KBM-7 (cell line): Measurements from ENCODE around the gene EFNA2.

Experiments used
- DNase-seq: peaks from one replicate; pipeline ENCODE4 v3.0.0-alpha.2; 2015
- in situ Hi-C: fragments of 300-500 bp; cut with MboI; formaldehyde crosslinking; loops from 2 replicates; pipeline ENCODE4 v1.14.3; 2020; ENCODE audit warnings: low sequenced_read_pairs, low pct_unique_long_range_greater_than_20kb, mixed read lengths

Gene EFNA2

DNA sequence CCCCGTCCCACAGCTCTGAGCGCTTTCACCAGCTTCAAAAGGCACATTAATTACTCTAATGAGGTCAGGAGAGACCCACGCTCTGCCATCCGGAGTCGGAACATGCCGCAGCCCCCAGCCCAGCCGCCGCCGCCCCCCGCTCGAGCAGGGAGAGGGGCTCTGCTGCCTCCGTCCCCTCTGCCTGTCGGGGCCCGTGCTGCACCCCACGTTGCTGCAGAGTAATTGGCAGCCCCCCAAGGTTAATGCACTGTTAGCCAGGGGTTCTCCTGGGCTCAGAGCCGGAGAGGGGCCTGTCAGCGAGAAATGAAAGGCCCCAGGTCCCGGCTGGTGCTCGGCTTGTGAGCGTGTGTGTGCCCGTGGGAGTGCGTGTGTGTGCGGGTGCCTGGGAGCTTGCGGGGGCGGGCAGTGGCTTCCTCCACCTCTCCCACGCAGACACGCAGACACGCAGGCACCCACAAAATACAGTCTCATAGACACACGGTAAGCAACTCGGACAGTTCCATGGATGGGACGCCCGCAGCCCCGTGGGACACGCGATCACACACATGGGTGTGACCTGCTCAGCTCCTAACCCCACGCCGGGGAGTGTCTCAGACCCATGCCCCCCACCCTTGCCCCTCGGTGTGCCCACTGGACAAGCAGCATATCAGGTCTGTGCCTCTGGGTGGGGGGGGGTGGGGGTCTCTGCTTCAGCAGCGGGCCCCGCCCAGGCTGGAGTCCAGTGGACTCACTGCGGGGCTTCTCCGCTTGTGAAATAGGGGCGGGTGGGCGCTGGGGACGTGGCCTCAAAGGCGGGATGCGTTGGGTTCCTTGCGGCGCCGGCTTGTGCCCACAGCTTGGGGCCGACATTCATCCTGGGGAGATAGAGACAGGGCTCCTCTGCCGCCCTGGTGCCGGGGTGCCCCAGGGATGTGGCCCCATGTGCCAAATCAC, 4.8 kb upstream of the EFNA2 start:
- in situ Hi-C loops: no loop called here
- no peak for DNase-seq

DNA sequence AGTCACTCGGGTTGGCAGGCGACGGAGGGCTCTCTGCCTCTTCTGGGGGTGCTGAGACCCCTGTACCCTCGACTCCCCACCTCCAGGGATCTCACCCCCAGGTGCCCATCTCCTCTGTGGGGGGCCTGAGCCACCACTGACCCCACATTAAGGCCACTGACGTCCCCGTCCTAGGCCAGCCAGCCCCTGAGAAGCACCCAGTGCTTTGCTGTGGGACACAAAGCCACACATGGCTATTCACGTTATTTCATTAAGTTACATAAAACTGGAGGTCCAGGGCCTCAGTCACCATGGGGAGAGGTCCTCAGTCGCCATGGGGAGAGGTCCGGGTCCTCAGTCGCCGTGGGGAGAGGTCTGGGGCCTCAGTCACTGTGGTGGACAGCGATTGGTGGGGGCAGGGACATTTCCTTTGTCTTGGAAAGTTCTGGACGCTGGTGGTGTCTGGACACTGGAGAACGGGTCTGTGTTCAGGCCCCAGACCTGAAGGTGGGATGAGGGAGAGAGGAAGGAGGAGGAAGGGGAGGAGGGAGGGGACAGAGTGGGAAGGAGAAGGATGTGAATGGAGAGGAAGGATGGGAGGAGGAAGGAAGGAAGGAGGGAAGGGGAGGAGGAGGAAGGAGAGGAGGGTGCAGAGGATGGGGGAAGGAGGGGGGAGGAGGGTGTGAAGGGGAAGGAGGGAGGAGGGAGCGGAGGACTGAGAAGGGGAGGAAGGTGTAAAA, 3.9 kb upstream of the EFNA2 start:
- in situ Hi-C loops: no loop called here

DNA sequence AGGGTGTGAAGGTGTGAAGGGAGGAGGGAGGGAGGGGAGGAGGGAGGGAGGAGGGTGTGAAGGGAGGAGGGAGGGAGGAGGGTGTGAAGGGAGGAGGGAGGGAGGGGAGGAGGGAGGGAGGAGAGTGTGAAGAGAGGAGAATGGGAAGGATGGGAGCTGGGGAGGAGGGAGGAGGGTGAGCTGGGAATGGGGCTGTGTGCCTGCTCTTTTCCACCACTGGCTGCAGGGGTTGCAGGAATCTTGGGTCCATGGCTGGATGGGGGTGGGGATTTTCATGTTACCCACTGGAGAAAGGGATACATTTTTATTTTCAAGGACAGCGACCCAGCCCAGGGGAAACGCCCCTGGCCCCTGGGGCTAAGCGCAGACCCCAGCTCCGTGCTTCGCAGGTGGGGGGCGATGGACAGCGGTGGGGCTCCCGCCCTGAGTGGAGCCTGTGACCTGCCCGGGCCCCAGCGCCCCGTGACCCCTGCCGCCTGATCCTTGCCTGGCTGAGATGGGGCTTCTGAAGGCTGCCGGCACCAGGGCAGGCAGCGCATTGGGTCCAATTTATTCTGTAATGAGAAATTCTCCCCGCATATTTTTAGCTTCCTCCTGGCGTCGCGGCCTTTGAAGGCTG, 3.0 kb upstream of the EFNA2 start:
- DNase-seq: no peak

More for the DNA sequence above, 3.9 kb upstream of the EFNA2 start:
- DNase-seq: no peak

DNA sequence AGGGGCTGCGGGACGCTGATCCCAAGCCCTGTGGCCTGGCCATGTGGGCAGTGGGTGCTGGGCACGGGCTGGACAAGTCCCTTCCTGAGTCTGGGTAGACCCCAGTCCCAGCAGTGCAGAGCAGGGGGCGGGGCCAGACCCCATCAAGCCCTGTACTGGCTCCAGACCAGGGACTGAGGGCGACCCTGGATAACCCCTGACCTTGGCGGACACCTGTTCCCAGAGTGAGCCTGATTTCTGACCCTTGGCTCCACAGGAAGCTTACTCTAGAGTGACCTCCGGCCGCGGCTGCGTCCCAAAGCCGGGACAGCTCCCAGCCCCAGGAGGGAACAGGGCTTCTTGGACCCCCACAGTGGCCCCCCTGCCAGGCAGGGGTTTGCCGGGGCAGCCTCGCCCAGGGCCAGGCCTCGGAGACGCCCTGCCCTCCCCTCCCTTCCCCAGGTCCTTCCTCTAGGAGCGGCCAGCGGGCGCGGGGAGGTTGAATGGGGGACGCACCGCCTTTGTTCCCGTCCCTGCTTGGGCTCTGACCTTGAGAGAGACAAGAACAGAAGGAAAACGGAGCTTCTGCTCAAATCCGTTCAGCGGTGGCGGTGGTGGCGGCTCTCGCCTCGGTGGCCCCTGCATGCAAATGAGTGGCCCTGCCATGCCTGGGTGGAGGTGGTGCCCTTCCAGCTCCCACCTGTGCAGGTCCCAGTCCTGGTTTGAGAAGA, 2.3 kb upstream of the EFNA2 start:
- in situ Hi-C loops: no loop called here
- no peak for DNase-seq

More for the DNA sequence above, 3.0 kb upstream of the EFNA2 start:
- in situ Hi-C loops: no loop called here

DNA sequence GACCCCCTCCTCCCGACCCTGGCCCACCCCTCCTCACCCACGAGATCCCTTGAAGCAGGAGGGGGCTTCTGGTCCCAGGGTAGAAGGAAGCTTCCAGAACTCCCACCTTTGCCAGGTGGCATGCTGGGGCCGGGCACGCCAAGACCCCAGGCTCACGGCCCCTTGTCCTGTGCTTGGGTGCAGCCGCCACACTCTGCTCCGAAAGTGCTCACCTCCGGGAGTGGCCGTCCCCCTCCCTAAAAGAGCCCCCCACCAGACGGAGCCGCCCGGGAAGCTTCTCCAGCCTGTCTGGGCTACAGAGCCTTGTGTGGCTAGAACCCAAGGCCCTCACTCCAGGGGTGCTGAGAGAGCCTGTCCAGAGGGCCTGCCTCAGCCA, 1.8 kb upstream of the EFNA2 start:
- no peak for DNase-seq
- in situ Hi-C loops: no loop called here

DNA sequence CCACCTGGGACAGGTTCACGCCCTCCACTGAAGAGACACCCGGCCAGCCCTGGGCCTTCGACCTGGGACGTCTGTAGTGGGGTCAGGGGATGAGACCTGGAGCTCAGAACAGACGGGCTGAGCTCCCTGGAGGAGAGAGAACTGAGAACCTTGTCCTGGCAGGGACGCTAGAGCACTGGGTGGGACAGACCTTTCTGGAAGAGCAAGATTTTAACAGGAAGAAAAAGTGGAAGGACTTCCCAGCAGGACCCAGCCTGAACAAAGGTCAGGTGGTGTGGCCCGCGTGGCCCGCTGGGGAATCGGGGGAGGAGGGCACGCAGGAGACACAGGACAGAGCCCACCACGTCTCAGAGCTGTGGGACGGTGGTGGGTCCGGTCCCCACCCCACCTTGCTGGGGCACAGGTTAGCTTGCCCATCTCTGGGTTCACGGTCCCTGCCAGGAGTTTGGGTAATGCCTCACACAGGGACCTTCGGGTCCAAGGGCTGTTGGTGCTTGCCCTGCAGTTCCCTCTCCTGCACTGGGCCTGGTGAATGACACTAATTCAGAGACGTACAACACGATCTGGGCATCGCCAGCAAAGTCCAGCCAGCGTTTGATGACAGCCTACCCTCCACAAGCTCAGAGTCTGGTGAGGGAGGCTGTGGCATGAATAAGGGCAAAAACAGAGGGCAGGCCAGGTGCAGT, 1.2 kb upstream of the EFNA2 start:
- in situ Hi-C loops: no loop called here
- no peak for DNase-seq

DNA sequence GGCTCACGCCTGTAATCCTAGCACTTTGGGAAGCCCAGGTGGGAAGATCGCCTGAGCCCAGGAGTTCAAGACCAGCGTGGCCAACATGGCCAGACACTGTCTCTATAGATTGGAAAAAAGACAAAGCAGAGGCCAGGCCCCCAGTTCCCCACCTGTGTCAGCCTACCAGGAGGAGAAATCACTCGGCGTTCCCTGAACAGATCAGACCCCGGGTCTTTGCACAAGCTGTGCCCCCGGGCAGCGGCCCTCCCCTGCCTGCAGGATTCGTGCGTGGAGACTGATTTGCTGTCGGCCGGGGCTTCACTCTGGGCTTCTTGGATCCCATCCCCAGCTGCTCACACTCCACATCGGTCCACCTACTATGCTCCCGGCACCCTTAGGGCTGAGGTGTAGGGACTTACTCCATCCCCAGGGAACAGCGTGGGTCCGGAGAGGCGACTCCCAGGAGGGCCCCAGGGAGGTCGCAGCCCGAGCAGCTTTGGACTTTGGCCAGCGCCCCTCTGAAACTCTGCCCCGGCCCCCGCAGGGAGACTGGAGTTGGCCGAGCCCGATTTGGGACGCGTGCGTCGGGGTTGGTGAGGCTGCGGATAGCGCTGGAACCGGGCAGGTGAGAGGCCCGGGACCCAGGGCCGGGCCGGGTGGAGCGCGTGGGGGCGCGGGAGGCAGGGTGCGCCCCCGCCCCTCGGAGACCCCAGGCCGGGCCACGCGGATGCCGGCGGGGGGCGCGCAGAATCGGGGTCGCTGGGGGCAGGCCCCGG, 515 bp upstream of the EFNA2 start:
- in situ Hi-C loops: no loop called here
- no peak for DNase-seq

DNA sequence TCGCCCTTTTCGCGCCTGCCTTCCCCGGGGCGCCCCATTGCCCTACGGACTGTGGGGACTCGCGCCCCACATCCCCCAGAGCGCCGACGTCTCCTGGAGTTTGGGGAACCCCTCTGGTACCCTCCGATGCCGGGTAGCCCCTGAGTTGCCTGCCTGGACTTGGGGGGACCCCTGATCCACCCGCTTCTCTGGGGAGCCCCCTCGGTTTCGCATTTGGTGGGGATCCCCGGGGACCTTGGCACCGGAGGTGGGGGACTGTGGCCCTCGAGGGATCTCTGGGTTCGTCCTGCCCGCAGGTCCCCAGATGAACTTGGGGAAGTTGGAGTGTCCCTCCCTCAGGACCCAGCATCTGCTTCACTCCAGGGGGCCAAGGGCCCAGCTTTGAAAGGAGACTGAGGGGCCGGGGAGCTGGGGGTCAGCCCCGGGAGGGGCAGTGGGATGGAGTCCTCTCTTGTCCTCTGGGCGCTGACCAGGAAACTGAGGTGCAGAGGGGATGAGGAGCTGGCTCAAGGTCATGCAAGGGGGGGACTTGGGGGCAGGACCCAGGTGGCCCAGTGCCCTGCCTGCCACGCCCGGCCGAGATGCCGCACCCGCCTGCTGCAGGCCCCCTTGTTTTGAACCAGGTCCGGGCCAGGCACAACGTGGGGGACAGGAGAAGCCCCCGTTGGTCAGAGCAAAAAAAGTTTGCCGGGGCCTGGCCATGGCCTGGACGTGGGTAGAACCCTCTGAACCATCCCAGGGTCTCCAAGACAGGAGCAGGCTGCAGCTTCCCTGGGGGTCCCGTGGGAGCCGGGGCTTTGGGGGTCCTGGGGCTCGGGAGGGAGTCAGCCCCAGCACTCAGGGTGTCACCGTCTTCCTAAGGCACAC, 1.0 kb downstream of the EFNA2 start:
- DNase-seq: no peak
- in situ Hi-C loops: no loop called here

DNA sequence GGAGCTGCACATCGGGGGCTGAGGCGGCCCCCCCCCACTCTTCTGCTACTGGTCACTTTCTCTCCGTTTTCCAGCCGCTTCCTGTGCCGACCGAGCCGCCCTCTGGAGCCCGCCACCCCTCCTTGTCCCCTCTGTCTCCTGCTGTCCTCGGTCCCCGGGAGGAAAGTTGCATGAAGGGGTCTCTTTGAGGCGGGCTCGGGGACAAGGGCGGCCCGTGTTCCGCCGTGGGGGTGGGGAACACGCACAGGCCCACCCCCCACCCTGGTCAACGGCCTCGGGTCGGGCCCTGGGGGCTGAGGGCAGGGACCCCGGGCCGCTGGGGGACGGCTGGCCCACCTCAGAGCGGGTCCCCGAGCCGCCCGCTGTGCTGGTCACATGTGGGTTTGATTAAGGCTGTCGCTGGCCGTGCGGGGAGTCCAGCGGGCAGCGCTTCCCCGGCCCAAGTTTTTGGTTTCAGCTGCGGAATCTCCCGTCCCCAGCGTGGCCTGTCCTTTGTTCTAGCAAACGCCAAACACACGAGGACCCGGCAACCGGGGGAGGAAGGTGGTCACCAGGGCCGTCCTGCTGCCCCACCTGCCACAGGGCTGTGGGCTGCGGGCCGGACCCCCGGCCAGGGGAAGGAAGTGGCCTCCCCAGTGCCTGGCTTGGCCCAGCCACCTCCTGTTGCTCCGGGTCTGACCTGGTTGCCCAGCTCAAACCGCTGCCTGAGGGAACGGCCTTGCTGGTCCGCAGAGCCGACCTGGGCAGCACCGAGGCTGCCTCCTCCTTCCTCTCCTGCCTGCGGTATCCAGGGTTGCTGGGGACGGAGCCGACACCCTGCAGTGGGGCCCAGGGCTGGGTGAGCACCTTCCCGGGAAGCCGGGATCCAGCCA, 1.9 kb downstream of the EFNA2 start:
- no peak for DNase-seq
- in situ Hi-C loops: no loop called here

DNA sequence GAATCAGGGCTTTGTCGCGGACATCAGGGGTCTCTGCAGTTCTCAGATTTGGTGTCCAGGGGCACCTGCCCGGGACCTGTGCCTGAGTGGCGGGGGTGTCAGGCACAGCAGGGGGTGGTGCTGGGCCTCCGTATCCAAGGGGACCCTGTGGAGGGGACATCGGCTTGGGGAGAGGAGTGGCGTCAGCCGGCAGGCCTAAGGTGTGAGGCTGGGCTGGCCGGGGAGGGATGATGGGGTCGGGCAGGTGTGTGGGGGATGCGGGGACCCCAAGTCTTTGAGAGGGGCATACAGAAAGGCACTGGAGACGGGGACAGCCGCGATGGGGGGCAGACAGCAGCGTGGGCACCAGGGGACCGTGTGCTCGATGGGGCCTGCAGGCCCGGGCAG, 2.5 kb downstream of the EFNA2 start:
- in situ Hi-C loops: no loop called here
- no peak for DNase-seq

DNA sequence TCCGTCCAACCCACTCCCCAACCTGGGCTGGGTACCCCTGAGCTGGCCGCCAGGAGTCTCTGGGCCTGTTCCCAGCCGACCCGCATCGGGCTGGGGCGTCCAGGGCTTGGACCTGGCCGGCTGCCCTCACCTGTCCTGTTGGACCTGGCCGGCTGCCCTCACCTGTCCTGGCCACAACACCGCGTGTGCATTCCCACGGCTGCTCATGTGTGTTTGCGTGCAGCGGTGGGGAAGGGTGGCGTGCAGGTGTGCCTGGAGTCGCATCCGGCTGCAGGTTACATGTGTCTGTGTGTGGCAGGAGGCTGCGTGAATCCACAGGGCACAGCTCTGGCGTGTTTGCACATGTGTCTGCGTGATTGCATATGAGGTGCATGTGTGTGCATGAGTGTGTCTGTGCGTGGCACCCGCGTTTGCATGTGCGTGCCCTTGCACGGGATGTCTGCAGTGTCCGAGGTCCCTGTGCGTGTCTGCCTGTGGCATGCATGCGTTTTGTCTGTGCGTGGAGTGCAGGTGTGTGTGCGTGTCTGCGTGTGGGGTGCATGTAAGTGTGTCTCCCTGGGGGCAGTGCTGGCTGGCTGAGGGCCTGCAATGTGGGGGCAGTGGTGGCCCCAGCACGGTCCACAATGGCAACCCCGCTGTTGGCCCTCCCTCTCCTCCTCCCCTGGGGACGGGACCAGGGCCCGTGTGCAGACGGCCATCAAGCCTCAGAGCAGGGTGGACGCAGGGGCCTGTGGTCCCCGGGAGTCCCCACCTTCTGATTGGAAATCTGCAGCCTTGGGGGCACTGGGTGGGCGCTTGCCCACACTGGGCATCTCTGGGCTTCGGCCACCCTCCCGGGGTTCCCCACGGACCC, 3.4 kb downstream of the EFNA2 start:
- in situ Hi-C loops: no loop called here
- no peak for DNase-seq

DNA sequence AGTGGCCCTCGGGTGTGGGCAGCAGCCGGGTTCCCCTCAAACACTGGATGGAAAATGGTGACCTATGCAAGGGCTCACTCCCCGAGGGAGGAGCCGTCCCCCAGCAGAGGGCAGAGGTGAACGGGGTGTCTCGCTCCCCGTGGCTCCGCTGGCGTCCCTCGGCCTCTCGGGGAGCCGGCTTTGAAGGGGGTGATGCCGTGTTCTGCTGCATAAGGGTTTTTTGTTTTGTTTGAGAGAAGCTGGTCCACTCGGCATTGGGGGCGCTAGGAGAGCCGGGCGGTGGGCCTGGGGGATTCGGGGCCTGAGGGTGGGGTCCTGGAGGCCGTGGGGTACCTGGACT, 4.0 kb downstream of the EFNA2 start:
- DNase-seq: no peak
- in situ Hi-C loops: no loop called here

DNA sequence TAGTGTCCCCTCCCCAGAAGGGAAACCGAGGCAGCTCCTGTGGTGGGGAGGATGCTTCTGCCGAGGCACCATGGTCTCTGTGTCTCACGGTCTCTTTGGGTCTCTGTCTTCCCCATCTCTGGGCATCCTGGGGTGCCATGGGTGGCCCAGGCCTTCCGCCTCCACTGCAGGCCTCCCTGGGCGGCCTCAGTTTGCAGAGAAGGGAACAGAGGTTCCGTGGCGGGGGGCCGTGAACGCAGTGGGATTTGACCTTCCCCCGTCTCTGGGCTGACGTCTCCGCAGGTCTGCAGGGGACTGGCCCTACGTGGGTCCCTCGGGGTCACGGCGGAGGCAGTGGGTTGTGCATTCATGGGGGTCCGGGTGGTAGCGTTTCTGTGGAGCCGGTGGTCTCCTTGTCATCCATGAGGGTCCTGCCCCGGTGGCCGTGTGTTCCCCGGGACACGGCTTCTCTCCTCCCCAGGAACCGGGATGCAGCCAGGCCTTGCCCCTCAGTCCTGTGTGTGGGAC, 4.6 kb downstream of the EFNA2 start:
- in situ Hi-C loops: no loop called here
- DNase-seq: no peak

DNA sequence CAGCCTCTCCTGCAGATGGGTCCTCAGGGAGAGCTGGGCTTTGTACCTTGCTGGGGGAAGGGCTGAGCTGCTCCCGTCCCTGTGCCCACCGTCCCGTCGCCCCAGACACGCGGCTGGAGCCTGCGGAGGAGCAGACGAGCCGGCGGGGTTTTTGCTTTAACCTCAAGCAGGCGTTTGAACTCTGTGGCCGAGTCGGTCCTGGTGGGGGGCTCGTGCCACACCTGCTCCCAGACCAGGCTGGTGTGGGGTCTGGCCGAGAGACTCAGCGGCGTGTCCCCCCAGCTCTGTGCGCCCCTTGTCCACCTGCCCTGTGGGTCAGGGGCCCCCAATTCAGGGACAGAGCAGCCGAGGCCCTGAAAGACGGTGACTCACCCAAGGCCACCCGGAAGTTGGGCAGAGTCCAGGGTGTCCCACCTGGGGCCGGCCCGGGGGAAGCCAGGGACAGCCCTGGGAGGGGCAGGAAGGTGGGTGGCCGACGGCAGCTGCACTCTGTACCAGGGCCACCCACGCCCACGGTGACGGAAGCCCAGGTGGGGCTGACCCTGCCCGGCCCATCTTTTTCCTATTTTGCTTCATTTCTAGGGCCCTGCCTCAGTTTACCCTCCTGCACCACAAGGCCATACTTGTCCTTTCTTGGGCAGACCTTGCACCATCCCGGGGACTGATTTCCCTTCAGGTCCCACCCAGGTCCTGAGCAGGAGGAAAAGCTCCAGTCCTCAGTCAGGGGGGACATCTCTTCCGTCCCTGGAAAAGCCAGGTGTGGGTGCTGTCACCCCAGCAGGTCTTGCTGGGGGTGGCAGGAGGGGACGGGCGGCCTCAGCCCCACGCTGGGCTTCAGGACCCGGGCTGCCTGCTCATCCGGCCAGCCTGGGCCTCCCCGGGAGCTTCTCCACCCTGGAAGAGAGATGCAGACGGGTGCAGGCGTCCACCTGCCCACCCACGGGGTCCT, 5.3 kb downstream of the EFNA2 start:
- no peak for DNase-seq
- in situ Hi-C loops: no loop called here
